Stimulated activated CD4-positive, alpha-beta T cell treated with anti-CD3 and anti-CD28 coated beads, Interleukin-4, amount 100 ng/mL, for 48 hours (primary cell): ENCODE measurements around the gene DYNC1H1.
"Not testable (repeated sequence)": the region's sequence is repeated elsewhere in the genome, so short reads cannot be mapped to it uniquely, and the experiment has no call there.

ENCODE experiments used
- DNase-seq, 2 donors: peaks; one replicate each; pipeline ENCODE4 v3.0.0-alpha.2; 2020; ENCODE audit warnings: low read depth in 2 of 2

DYNC1H1 gene

GRCh38 chr14:101963656-101964296 lies 597 bp upstream of the DYNC1H1 start:
- DNase-seq, result no peak

GRCh38 chr14:101965181-101965544 lies 790 bp downstream of the DYNC1H1 start:
- peak; percentile 37 to 47 for DNase-seq

GRCh38 chr14:101965770-101966722 lies 1.7 kb downstream of the DYNC1H1 start:
- no peak for DNase-seq

GRCh38 chr14:101966742-101967141 lies 2.4 kb downstream of the DYNC1H1 start:
- DNase-seq, result no peak

GRCh38 chr14:101968186-101968585 lies 3.8 kb downstream of the DYNC1H1 start:
- DNase-seq, result no peak

- DNase-seq, result no peak
Observed at GRCh38 chr14:101969481-101969880, 5.1 kb downstream of the DYNC1H1 start.

GRCh38 chr14:101970830-101971400 lies 6.5 kb downstream of the DYNC1H1 start:
- DNase-seq, result no peak

GRCh38 chr14:101971458-101971857 lies 7.1 kb downstream of the DYNC1H1 start:
- not testable (repeated sequence) for DNase-seq

- DNase-seq, result no peak
Observed at GRCh38 chr14:101972126-101972866, 7.9 kb downstream of the DYNC1H1 start.

- no peak for DNase-seq
Observed at GRCh38 chr14:101973356-101973755, 9.0 kb downstream of the DYNC1H1 start.

- DNase-seq, result no peak
Observed at GRCh38 chr14:101975231-101975630, 10.9 kb downstream of the DYNC1H1 start.

- DNase-seq, result no peak
Observed at GRCh38 chr14:101977311-101978071, 13.1 kb downstream of the DYNC1H1 start.

- DNase-seq, result no peak
Observed at GRCh38 chr14:101979666-101980065, 15.3 kb downstream of the DYNC1H1 start.

- no peak for DNase-seq
Observed at GRCh38 chr14:101980251-101980650, 15.9 kb downstream of the DYNC1H1 start.

GRCh38 chr14:101980700-101981099 lies 16.3 kb downstream of the DYNC1H1 start:
- no peak for DNase-seq

- no peak for DNase-seq
Observed at GRCh38 chr14:101982621-101983020, 18.2 kb downstream of the DYNC1H1 start.

- DNase-seq, result not testable (repeated sequence)
Observed at GRCh38 chr14:101984831-101985230, 20.5 kb downstream of the DYNC1H1 start.

GRCh38 chr14:101985957-101986356 lies 21.6 kb downstream of the DYNC1H1 start:
- DNase-seq, result no peak

- no peak for DNase-seq
Observed at GRCh38 chr14:101986953-101987352, 22.6 kb downstream of the DYNC1H1 start.

- DNase-seq, result no peak
Observed at GRCh38 chr14:101988377-101988776, 24.0 kb downstream of the DYNC1H1 start.

GRCh38 chr14:101991352-101991751 lies 27.0 kb downstream of the DYNC1H1 start:
- no peak for DNase-seq
